ENCODE measurements around the gene CORO2B. TPM values are rescaled to one million over a fixed set of nuclear protein-coding genes. Genes with fewer than 3 reads are reported as not detected.

The CORO2B gene
- total and polyA plus RNA-seq, 9 of the 15 experiments (the other 6 are each of a cell fraction or from before 2014, with no cell fraction given): not detected

DNA sequence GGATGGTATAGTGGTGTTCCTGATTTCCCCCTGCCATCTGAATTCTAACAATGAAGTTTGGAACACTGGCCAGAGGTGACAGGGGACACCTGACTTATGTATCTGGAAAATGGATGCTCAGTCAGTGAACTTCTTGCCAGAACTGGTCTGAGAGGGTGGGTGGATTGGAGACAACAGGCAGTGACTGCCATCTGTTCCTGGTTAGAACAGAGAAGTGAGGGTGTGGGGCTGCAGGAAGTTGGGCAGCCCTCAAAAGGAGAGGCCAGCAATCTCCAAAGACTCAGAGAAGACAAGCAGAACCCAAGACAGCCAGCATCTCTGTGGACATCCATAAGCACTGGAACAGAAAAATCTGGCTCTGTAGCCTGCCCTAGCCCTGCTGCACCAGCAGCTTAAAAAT lies 191.4 kb downstream of the CORO2B start:
- Histone ChIP-seq H4K20me1 (replicated peaks; ENCODE audit: control insufficient read depth, insufficient read depth, low read length) (no peaks in the 10 kb centered on the region), H3K27me3 (ENCODE audit: control insufficient read depth in 2 of 2, insufficient read depth in 2 of 2, low read length in 2 of 2) (peaks cover 3 to 13% of the 10 kb centered on the region in 2 experiments; a peak in 3 of 5 replicates), H3K27ac (ENCODE audit: extremely low read depth, low read depth, low read length) (no peak overlapping the region), H3K9me3 (replicated peaks; ENCODE audit: control insufficient read depth, insufficient read depth, low read depth, low read length) (no peaks in the 10 kb centered on the region), H3K9me1 (ENCODE audit: control insufficient read depth, insufficient read depth, low read length) (no peaks in the 10 kb centered on the region), H3K4me2 (ENCODE audit: insufficient read depth, low read length) (no peak overlapping the region), H2AFZ (ENCODE audit: low read depth, low read length) (no peak overlapping the region), H3K79me2 (ENCODE audit: control insufficient read depth, insufficient read depth, low read length) (no peaks in the 10 kb centered on the region), H3K9ac (ENCODE audit: insufficient read depth in 1 of 2, low read depth in 2 of 2, low read length in 2 of 2) (no peak overlapping the region), H3K4me1 (replicated peaks in 1 of 2; ENCODE audit: control insufficient read depth in 2 of 2, insufficient read depth in 2 of 2, low read length in 2 of 2) (no peaks in the 10 kb centered on the region), H3K4me3 (no peak overlapping the region), H3K36me3 (ENCODE audit: control insufficient read depth, insufficient read depth, low read length) (no peaks in the 10 kb centered on the region)
- ATAC-seq: no peak
- ChIA-PET POLR2A (interaction anchor here (0.6 to 1.1 kb wide), 2 partner anchors 8 to 50 kb away, joined by 3 to 4 read pairs; partner anchors contain the start of gene ANP32A), CTCF (ENCODE audit: low intra/inter-chr PET ratio) (no interaction called here)
- no peak for DNase-seq (ENCODE audit: extremely low read depth in 1 of 4, low spot score in 3 of 4)
- no TSS peak for BruUV-seq (replicated peaks)
- no peak for TF ChIP-seq STAT5A (IDR thresholded peaks at IDR 0.05; ENCODE audit: borderline replicate concordance, low read length)
- TF ChIP-seq POLR2B (IDR thresholded peaks at IDR 0.05; ENCODE audit: low read depth, partially characterized antibody): no peak
- TF ChIP-seq CHCHD3 (CRISPR knock-in tag; IDR thresholded peaks at IDR 0.05): no peak
- TF ChIP-seq RBM14 (IDR thresholded peaks at IDR 0.05; ENCODE audit: borderline replicate concordance, insufficient read depth, low read depth, low read length): no peak
- TF ChIP-seq EP400 (IDR thresholded peaks at IDR 0.05): no peak
- no peak for TF ChIP-seq LEF1 (IDR thresholded peaks at IDR 0.05)
- no peak for TF ChIP-seq CREBBP (IDR thresholded peaks at IDR 0.05; ENCODE audit: low read depth, low read length)
- no peak for TF ChIP-seq HDAC2 (IDR thresholded peaks at IDR 0.05)
- no peak for TF ChIP-seq KDM2B (CRISPR knock-in tag; IDR thresholded peaks at IDR 0.05)
- in situ Hi-C loops (cut with MboI) (no loop called here), intact Hi-C loops (cut with micrococcal nuclease) (no loop called here)
- no peak for FAIRE-seq

Data from K562 (cell line).